Colonic mucosa (tissue), 4 donors: ENCODE measurements around the gene PLCB4. TPM values are rescaled to one million over a fixed set of nuclear protein-coding genes. Genes with fewer than 3 reads are reported as not detected.

Source experiments
- DNase-seq: peaks from one replicate; pipeline ENCODE4 v3.0.0-alpha.2; 2020
- H3K27ac ChIP-seq: fragments of 200-600 bp; one replicate; pipeline ENCODE4 v1.8.0; 2021
- H3K27me3 ChIP-seq: fragments of 200-600 bp; one replicate; pipeline ENCODE4 v1.8.0; 2021
- H3K36me3 ChIP-seq: fragments of 200-600 bp; one replicate; pipeline ENCODE4 v1.8.0; 2021
- H3K4me1 ChIP-seq: fragments of 200-600 bp; one replicate; pipeline ENCODE4 v1.8.0; 2021; ENCODE audit warnings: mild to moderate bottlenecking
- H3K4me3 ChIP-seq: fragments of 200-600 bp; one replicate; pipeline ENCODE4 v1.8.0; 2021
- H3K9ac ChIP-seq, 2 donors: one replicate each; pipeline ENCODE4 v1.7.0; 2013; ENCODE audit warnings: control low read depth in 2 of 2, low read depth in 2 of 2, low read length in 2 of 2
- H3K9me3 ChIP-seq: fragments of 200-600 bp; one replicate; pipeline ENCODE4 v1.8.0; 2021
- intact Hi-C: fragments of 100-400 bp; cut with DNase I; formaldehyde crosslinking; loops from one replicate; pipeline ENCODE4 v1.14.1; 2022
- total RNA-seq, 2 donors: library from RNA; stranded (reverse); fragmentation: NEBNext Ultra II Directional in 1 of 2; extraction: Animal tissue kit (Norgen Biotek cat#: 25700) in 1 of 2; gene quantifications; one replicate each; pipeline ENCODE4 v1.2.1, GENCODE V29; 2021
- TF ChIP-seq, protein P1 (sequence below): fragments of 200-600 bp; IDR thresholded peaks from one replicate; pipeline ENCODE4 v1.8.0; 2022; ENCODE audit warnings: antibody characterized with exemption, mild to moderate bottlenecking
- donor health status: healthy.
- donor health status: DM: no; HTN: no; CAD: no.
- donor health status: DM: no; HTN: no; CAD: no.

Gene PLCB4
- total RNA-seq, 2 donors from 2014 or later: 39.4 to 39.5 TPM

DNA sequence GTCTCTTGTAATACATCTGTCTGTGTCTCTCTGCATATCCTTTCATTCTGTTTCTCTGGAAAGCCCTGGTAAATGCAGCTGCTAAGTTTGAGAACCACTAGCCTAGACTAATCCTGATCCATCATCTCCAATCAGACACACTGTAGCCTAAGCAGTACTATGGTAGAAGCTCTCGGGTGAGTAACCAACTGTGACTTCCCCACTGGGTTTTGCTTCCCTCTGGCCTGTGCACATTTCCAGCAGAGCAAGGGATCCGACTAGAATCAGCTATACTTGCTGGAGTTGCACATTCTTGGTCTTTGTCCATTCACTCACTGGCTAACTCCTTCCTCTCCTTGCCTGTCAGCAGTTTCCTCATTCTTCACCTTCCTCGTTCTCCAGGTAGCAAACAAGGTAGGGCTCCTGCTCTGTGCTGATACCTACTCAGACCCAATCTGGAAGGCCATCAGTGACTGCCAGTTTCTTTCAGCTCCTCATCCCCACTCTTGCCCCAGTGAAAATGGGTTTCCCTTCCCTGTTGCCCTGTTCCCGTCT lies 184.2 kb downstream of the PLCB4 start:
- Histone ChIP-seq H3K27me3 (no peaks in the 10 kb centered on the region), H3K4me3 (no peak overlapping the region), H3K9ac (no peak overlapping the region), H3K36me3 (no peaks in the 10 kb centered on the region), H3K4me1 (no peaks in the 10 kb centered on the region), H3K9me3 (no peaks in the 10 kb centered on the region), H3K27ac (no peak overlapping the region)
- TF ChIP-seq, protein P1, sequence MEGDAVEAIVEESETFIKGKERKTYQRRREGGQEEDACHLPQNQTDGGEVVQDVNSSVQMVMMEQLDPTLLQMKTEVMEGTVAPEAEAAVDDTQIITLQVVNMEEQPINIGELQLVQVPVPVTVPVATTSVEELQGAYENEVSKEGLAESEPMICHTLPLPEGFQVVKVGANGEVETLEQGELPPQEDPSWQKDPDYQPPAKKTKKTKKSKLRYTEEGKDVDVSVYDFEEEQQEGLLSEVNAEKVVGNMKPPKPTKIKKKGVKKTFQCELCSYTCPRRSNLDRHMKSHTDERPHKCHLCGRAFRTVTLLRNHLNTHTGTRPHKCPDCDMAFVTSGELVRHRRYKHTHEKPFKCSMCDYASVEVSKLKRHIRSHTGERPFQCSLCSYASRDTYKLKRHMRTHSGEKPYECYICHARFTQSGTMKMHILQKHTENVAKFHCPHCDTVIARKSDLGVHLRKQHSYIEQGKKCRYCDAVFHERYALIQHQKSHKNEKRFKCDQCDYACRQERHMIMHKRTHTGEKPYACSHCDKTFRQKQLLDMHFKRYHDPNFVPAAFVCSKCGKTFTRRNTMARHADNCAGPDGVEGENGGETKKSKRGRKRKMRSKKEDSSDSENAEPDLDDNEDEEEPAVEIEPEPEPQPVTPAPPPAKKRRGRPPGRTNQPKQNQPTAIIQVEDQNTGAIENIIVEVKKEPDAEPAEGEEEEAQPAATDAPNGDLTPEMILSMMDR: no peak
- no peak for DNase-seq
- intact Hi-C loops: no loop called here

DNA sequence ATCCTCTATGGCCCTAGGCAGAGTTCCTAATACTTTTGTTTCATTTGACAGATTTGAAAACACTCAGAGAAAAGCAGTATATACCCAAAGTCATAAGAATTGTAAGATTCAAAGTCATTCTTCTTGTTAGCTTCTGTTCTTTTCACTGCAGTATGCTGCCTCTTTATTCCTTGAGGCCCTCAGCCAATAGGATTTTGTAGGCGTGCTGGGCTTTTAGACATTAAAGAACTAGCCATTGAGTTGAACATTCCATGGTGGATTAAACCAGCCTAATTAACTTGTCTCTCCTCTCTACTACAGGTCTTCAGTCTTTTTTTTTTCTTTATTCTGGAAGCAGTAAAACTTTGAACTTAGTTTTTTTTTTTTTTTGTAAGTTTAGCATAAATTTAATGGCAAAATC lies 186.3 kb downstream of the PLCB4 start:
- Histone ChIP-seq H3K36me3 (no peaks in the 10 kb centered on the region), H3K27me3 (no peaks in the 10 kb centered on the region), H3K4me1 (no peaks in the 10 kb centered on the region), H3K9ac (no peak overlapping the region), H3K27ac (no peak overlapping the region), H3K4me3 (no peak overlapping the region), H3K9me3 (no peaks in the 10 kb centered on the region)
- TF ChIP-seq, protein P1: no peak
- DNase-seq: no peak
- intact Hi-C loops: no loop called here

DNA sequence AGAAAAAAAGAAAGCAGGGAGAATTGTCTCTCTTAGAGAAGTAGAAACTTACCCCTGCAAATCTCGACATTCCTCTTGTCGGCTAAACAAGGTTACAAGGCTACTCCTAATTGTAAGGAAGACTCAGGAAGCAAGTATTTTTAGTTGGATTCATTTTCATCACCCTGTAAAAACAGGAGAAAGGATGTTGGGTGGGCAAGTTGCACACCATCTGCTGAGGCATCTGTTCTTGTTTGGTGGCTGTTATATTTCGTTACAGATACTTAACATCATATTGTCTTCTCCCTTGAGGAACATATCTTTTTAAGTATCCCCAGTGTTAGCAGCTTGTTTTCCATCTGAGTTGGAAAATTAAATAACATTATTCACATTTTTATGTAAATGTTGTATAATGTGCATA lies 187.5 kb downstream of the PLCB4 start:
- Histone ChIP-seq H3K36me3 (no peaks in the 10 kb centered on the region), H3K9me3 (no peaks in the 10 kb centered on the region), H3K4me1 (no peaks in the 10 kb centered on the region), H3K27me3 (no peaks in the 10 kb centered on the region), H3K27ac (no peak overlapping the region), H3K4me3 (no peak overlapping the region), H3K9ac (no peak overlapping the region)
- no peak for DNase-seq
- intact Hi-C loops: no loop called here
- TF ChIP-seq, protein P1: no peak

DNA sequence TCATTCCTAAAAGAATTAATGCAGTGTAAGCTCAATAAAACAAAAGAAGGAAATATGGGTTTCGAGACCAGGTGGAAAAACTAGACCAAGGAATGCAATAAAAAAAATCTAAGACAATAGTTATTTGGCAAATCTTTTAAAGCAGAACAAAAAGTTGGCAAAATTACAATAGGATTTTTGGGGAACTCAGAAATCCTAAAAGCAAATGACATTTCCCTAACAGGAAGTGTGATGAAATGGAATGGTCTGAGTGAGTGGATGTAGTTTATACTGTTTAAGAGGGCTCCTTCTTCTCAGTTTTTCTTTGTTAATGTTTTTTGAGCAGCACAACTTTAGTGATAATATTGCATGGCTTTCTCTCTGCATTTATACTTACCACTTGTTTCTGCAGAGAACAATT lies 190.0 kb downstream of the PLCB4 start:
- no peak overlapping the region for H3K4me3 ChIP-seq
- intact Hi-C loops: no loop called here
- H3K4me1 ChIP-seq: no peaks in the 10 kb centered on the region
- H3K36me3 ChIP-seq: no peaks in the 10 kb centered on the region
- H3K27me3 ChIP-seq: no peaks in the 10 kb centered on the region
- TF ChIP-seq, protein P1: no peak
- DNase-seq: no peak
- H3K9ac ChIP-seq: no peak overlapping the region
- H3K27ac ChIP-seq: no peak overlapping the region
- H3K9me3 ChIP-seq: no peaks in the 10 kb centered on the region

DNA sequence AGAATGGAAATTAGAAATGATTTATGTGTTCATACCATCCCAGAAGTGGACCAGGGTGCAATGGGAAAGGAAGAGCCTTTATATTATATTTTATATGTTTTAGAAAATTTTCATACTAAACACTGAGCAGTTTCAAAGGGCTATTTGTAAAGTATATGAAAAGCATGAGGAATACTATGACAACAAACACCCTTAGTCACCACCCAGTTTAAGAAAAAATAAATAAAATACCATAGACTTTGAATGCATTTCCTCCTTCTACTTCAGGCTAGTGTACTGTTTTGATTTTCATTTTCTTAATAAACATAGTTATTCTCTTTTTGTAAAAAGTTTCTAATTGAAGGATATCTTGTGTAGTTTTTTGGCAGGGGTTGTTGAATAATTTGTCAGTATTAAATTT lies 191.1 kb downstream of the PLCB4 start:
- intact Hi-C loops: no loop called here
- Histone ChIP-seq H3K9me3 (no peaks in the 10 kb centered on the region), H3K4me3 (no peak overlapping the region), H3K27ac (no peak overlapping the region), H3K27me3 (no peaks in the 10 kb centered on the region), H3K9ac (no peak overlapping the region), H3K4me1 (no peaks in the 10 kb centered on the region), H3K36me3 (no peaks in the 10 kb centered on the region)
- no peak for DNase-seq
- TF ChIP-seq, protein P1: no peak
